ENCODE measurements around the gene DHDH.

DHDH gene

GRCh38 chr19:48993175-48994034 lies 59.9 kb downstream of the DHDH start, which contains the start of the genes GYS1 and RUVBL2:
Gene GYS1, minus strand, starts transcription at chr19:48993309. Its CDS starts 197 bp downstream, at chr19:48993112.
Gene RUVBL2, plus strand, starts transcription at chr19:48993887. Its CDS starts 25 bp downstream, at chr19:48993912.
- peak; percentile 97 to 100 for DNase-seq

- DNase-seq, result no peak
Observed at GRCh38 chr19:48994035-48994386, 60.5 kb downstream of the DHDH start.
